ENCODE results near the gene ZBTB1.
"Not testable (repeated sequence)": the region's sequence is repeated elsewhere in the genome, so short reads cannot be mapped to it uniquely, and the experiment has no call there.

Gene ZBTB1

DNA sequence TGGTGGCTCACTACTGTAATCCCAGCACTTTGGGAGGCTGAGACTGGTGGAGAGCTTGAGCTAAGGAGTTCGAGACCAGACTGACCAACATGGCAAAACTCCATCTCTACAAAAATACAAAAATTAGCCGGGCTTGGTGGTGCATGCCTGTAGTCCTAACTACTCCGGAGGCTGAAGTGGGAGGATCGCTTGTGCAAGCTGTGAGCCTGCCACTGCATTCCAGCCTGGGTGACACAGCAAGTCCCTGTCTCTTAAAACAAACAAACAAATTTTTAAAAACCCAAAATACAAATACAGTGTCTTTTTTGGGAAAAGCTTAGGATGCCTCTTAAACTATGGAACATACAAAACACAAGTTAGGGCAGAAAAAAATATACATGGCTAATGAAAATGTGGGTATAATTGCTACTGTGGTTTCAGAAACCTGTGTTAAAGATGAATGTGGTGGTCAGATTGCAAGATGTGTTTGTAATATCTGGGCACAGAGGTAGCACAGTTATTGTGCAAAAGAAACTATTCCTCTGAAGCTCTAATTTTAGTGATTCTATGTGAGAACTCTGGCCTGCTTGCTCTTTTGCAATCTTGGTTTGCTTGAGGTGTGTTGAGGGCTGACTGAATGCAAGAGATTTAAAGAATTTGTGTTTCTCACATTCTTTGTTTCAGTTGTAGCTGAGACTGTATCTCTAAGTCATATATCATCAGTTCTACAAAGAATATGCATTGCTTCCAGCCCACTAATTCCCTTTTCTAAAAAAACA, 32.1 kb downstream of the ZBTB1 start:
- no peak for DNase-seq

DNA sequence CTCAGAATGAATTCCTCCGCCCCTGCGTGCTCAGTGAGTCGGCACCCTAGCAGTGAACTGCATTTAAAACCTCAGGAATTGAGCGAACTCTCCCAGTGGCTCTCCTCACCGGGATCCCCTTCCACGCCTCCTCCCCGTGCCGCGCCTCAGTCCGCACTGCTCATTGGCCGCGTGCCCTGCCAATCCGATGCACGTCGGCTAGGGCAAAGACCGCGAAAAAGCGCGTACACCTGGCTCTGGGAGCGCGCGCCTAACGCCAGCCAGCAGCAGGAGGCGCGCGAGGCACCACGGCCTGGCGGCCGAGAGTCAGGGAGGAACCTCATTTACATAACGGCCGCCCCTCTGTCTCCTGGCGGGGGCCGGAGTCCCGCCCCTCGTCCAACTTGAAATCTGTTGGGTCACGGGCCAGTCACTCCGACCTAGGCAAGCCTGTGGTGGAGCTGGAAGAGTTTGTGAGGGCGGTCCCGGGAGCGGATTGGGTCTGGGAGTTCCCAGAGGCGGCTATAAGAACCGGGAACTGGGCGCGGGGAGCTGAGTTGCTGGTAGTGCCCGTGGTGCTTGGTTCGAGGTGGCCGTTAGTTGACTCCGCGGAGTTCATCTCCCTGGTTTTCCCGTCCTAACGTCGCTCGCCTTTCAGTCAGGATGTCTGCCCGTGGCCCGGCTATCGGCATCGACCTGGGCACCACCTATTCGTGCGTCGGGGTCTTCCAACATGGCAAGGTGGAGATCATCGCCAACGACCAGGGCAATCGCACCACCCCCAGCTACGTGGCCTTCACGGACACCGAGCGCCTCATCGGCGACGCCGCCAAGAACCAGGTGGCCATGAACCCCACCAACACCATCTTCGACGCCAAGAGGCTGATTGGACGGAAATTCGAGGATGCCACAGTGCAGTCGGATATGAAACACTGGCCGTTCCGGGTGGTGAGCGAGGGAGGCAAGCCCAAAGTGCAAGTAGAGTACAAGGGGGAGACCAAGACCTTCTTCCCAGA, 35.9 kb downstream of the ZBTB1 start, which contains the start of gene HSPA2:
HSPA2 (plus strand) TSS at position 534 of the 995 bp plus-strand sequence; CDS start at position 643, 109 bp downstream.
- peak; percentile 96 for DNase-seq

DNA sequence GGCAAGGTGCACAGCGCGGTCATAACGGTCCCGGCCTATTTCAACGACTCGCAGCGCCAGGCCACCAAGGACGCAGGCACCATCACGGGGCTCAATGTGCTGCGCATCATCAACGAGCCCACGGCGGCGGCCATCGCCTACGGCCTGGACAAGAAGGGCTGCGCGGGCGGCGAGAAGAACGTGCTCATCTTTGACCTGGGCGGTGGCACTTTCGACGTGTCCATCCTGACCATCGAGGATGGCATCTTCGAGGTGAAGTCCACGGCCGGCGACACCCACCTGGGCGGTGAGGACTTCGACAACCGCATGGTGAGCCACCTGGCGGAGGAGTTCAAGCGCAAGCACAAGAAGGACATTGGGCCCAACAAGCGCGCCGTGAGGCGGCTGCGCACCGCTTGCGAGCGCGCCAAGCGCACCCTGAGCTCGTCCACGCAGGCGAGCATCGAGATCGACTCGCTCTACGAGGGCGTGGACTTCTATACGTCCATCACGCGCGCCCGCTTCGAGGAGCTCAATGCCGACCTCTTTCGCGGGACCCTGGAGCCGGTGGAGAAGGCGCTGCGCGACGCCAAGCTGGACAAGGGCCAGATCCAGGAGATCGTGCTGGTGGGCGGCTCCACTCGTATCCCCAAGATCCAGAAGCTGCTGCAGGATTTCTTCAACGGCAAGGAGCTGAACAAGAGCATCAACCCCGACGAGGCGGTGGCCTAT, 36.8 kb downstream of the ZBTB1 start:
- DNase-seq = no peak

DNA sequence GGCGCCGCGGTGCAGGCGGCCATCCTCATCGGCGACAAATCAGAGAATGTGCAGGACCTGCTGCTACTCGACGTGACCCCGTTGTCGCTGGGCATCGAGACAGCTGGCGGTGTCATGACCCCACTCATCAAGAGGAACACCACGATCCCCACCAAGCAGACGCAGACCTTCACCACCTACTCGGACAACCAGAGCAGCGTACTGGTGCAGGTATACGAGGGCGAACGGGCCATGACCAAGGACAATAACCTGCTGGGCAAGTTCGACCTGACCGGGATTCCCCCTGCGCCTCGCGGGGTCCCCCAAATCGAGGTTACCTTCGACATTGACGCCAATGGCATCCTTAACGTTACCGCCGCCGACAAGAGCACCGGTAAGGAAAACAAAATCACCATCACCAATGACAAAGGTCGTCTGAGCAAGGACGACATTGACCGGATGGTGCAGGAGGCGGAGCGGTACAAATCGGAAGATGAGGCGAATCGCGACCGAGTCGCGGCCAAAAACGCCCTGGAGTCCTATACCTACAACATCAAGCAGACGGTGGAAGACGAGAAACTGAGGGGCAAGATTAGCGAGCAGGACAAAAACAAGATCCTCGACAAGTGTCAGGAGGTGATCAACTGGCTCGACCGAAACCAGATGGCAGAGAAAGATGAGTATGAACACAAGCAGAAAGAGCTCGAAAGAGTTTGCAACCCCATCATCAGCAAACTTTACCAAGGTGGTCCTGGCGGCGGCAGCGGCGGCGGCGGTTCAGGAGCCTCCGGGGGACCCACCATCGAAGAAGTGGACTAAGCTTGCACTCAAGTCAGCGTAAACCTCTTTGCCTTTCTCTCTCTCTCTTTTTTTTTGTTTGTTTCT, 37.6 kb downstream of the ZBTB1 start:
- DNase-seq = no peak

DNA sequence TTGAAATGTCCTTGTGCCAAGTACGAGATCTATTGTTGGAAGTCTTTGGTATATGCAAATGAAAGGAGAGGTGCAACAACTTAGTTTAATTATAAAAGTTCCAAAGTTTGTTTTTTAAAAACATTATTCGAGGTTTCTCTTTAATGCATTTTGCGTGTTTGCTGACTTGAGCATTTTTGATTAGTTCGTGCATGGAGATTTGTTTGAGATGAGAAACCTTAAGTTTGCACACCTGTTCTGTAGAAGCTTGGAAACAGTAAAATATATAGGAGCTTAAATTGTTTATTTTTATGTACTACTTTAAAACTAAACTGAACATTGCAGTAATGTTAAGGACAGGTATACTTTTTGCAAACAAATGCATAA, 38.2 kb downstream of the ZBTB1 start:
- DNase-seq = no peak

DNA sequence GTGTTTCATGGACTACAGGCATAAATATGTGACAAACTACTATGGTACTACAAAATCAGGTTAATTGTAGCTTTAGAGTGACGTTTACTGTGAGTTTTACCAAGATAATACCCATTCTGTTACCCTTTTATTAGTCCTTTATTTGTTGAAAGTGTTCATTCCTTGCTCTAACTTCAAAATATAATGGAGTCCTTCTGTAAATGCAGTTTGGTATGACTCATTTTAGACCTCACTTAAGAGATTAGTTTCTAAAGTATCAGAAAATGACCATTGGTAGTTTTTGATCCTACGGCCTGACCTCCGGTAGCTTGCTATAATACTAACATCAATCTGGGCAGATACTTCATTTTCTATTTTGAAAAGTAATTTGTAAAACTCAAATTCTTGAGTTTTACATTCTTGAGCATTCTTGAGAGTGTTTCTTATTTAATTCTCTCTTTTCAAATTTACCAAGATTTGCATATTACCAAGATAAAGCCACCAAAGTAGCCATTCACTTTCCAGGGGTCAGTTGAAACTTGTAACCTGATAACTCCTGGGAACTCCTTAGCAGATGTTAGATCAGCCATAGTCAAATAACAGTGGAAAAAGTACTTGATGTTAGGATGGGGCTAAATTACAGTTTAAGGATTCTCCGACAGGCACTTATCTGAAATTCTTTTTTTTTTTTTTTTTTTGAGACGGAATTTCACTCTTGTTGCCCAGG, 40.2 kb downstream of the ZBTB1 start:
- DNase-seq = no peak

DNA sequence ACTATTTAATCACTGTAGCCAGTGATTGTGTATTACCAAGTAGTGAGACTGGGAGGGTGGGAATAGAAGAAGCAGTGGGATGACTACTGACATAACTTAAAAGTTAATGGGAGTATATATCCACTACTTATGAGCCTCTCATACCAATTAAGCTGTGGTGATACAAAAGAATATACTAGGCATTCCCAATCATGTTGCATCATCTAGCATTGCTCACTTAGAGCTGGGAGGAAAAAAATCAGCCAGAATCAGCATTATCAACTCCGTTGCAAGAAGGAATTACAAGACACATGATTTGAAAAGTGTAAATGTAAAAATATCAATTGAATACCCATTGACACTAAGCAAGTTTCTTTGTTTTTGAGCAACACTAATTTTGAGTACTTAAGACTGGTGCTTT, 44.4 kb downstream of the ZBTB1 start:
- DNase-seq = no peak

DNA sequence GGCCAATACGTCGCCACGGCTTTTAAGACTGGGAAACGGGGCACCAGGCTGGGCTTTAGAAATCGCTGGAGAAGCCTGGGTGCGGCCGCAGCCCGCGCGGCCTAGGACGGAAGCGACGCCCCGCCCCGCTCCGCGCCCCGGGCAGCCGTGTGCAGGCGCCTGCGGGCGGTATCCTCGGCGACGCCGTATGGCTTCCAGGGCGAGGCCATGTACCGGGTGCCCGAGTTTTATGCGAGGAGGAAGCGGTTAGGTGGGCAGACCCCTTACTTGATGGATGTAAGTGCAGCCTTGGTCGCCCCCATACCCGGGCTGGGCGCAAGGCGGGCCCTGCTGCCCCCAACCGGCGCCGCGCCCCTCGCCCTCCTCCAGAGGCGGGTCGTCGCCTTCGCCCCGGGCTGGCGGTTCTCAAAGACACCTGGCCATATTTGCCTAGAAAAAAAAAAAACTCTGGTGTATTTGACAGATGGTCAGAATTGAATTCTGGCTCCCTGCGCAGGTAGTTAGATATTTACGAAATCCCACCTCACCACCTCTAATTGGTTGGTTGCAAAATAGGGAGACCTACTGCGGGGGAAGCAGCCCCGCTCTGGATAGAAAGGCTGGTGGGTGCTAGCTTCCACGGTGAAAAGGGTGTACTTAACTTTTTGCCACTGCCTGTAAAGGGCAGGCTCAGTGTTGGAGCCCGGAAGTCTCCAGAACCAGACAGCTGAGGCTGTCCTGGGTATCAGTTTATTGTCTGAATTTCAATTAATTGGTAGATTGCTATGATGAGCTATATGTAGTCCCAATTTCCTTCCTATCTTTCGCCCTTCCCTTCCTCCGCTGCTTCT, 45.4 kb downstream of the ZBTB1 start, which contains the start of gene PPP1R36:
PPP1R36 (plus strand) TSS at position 171 of the 830 bp plus-strand sequence; CDS start at position 208, 37 bp downstream.
- DNase-seq = peak; percentile 40

DNA sequence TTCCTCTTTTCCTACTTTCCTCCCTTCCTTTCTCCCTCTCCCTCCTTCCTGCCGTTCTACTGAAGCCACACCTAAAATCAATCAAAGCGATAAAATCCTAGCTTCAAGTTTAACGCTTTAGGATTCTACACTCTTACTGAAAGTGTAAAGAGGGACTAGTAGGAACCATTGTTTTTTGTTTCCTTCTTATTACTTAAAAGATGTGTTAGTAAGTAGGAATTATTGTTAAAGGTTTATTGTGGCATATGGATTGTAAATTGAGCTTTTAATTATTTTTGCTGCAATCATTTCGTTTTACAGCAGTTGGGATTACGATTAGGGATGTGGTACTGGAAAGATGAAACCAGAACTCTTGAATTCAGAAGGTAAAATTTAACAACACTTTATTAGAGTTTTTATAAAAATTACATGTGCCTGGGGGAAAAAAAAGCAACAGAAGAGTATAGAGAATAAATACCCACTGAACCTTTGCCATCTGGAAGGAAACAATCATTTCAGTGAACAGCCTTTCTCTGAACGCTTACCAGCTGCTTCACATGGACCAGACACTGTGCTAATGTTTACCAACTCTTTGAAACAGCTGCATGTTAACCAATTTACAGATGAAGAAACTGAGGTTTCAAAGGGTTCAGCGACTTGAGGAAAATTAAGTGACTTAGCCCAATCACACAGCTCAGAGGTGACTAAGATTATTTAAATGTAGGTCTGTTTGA, 46.2 kb downstream of the ZBTB1 start:
- no peak for DNase-seq

DNA sequence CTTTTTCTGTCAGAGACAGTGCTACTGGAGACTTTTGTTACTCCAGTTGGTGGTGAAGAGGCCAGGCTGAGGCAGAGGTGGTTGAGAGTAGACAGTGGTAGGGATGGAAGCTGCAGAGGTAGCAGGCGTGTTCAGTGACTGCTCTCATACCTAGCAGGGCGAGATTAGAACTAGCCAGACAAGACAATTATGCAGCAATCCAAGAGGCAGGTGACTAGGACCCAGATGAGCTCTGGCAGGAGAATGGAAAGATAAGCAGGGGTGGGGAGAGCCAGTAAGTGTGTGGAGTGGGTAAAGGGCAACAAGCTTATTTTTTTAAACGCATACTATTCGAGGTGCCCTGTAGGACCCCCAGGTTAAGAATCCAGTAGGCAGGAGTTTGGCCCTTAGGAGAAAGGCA, 50.0 kb downstream of the ZBTB1 start:
- DNase-seq = no peak

DNA sequence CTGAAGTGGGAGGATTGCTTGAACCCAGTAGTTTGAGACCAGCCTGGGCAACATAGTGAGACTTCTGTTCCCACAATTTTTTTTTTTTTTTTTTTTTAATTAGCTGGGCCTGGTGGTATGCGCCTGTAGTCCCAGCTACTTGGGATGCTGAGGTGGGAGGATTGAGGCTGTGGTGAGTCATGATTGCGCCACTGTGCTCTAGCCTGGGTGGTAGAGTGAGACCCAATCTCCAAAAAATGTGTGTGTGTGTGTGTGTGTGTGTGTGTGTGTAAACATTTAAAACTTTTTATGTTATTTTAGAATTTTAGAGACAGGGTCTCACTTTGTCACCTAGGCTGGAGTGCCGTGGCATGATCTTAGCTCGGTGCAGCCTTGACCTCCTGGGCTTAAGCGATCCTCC, 52.0 kb downstream of the ZBTB1 start:
- DNase-seq = no peak

DNA sequence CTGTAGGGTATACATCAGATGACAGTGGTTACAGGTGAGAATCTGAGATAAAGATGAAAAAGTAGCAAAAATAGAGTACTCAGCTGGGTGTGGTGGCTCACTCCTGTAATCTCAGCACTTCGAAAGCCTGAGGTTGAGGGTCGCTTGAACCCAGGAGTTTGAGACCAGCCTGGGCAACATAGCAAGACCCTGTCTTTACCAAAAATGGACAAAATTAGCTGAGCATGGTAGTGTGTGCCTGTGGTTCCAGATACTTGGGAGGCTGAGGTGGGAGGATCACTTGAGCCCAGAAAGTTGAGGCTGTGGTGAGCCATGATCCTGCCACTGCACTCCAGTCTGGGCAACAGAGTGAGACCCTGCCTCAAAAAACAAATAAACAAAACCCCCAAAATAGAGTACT, 53.6 kb downstream of the ZBTB1 start:
- not testable (repeated sequence) for DNase-seq

DNA sequence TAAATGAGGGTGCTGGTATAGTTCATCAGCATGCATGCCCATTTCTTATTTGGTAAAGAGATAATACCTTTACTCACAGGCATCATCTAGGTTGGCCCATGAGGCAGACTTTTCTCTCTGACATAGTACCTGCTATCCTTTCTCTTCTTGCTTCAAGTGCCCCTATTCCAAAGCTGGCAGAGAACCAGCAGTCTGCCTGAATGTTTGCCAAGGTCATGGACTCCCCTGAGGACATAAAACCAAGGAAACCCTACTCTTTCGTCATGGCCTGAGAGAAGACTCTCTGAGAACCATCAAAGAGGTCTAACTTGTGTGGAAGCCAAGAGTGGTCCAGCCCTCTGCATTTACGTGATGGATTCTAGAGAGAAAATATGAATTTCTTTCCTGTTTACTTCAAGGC, 57.1 kb downstream of the ZBTB1 start:
- DNase-seq = no peak

DNA sequence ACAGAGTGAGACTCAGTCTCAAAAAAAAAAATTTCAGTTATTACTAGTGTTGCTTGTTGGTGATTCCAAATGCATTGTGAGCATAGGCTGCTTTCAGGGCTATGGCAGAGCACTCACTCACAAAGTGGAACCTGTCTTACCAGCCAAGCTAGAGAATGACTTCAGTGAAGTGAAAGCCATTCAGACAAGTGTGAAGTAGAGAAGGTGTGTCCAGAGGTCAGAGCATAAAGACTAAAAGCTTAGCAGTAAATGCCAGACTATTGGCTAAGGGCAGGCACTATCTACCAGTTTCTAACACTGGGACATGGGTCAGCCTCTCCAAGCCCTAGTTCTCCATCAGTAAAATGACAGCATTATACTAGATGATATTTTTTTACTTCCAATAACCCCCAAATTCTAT, 57.9 kb downstream of the ZBTB1 start:
- DNase-seq = no peak

DNA sequence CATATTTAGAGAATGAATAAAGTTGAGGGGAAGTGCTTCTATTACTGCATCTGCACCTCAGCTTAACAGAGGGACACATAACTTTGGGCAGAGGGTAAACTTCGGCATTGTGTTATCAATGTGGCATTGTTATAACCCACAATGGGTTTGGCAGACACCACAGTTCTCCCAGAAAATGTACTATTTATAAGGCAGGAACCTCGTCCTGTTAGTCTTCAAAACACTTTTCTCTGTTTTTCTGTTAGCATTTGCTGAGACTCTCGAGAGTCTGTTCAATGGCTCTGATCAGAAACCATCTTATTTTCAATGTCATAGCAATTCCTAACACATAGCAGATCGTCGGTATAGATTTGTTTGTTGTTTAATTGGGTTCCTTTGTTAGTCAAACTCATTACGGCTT, 59.1 kb downstream of the ZBTB1 start:
- no peak for DNase-seq

DNA sequence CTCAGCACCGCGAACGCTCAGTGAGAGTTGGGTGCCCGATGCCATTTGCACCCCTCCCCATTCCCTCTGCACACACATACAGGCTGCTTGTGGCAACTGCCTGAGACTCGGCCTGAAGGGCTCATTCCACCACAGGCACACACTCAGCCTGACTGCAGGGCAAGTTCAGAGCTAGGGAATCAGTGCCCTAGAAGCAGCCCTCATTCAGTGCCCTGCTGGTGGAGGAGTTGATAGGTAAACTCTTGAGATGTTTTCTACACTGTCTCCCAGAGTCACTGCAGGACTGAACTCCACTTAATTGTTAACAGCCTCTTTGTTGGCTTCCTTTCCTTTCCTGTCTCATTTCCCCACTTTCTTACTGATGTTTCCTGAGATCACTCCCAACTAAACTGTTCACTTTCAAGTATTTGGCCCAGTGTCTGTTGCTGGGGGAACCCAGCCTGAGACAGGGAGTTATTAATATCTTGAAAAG, 62.1 kb downstream of the ZBTB1 start:
- no peak for DNase-seq

DNA sequence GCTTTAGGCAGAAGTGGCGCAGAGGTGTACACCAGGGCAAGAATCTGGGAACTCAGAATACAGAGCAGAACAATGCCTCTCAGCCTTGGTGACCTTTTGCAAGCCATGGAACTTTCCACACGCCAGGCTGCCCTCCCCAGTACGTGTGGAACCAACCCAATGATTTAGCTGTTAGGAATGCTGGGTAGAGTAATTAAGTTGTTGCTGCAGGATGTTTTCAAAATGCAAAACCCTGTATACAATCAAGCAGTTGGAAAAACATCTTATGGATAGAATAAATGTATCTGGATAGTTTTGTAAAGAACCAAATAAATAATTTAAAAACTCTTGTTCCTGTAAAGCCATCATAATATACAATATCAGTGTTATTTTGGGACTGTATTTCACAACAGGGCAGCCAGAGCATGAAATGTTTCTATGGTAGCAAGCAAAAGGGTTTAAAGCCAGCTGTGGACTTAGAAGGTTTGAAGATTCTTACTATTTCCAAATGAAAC, 64.6 kb downstream of the ZBTB1 start:
- DNase-seq = no peak

DNA sequence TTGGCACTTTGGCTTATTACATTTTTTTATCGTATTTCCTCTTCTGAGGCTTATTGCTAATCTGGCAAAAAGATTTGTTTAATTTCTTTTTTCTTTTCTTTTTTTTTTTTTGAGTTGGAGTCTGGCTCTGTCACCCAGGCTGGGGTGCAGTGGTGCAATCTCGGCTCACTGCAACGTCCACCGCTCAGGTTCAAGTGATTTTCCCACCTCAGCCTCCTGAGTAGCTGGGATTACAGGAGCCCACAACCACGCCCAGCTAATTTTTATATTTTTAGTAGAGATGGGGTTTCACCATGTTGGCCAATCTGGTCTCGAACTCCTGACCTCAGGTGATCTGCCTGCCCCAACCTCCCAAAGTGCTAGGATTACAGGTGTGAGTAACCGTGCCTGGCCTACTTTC, 65.1 kb downstream of the ZBTB1 start:
- DNase-seq = not testable (repeated sequence)

DNA sequence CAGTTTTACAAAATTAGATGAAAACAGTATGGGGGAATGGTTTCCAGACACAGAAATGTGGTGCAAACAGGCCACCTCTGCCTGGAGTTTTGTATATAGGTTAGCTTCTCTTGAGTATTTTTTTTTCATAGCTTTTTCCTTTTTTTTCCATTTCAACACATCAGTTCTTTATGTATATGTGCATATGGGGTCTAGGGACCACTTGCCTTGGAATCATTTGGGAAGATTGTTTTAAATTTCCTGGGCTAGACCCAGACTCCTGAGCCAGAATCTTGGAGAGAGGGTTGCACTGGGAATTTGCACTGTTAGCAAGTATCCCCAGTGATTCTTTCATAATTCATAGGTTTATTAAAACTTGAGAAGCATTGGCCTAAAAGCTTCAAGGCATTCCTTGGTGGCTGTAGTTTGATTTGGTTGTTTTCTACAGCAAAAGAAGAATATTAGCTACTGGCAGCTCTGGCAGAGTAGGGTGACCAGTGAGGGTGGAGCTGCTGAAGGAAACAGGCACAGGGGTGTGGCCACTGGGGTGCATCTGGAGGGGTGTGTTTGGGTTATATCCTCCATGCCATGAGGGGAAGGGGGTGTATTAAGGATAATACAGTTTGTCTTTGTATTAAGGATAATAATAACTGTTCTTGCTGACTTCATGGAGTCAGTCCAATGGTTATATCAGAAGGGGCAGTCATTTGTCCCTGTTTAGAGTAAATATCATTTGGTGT, 68.0 kb downstream of the ZBTB1 start:
- DNase-seq = no peak

All from stimulated activated CD4-positive, alpha-beta T cell treated with anti-CD3 and anti-CD28 coated beads, Interleukin-12 subunit alpha, Interleukin-12 subunit beta, amount 100 ng/mL, for 4 hours (primary cell).